Panc1 (cell line): ENCODE results near the gene ZNF791. TPM values are rescaled to one million over a fixed set of nuclear protein-coding genes. Genes with fewer than 3 reads are reported as not detected.
"Not testable (repeated sequence)": the region's sequence is repeated elsewhere in the genome, so short reads cannot be mapped to it uniquely, and the experiment has no call there.

Source experiments
- ATAC-seq: fragments of 200-7000 bp; cut with Tn5 transposase; 2 replicates; pipeline ENCODE4 v1.9.1; 2020; ENCODE audit warnings: mild to moderate bottlenecking, moderate library complexity
- BruUV-seq: library from RNA; stranded (reverse); fragments of 400-500 nt; replicated peaks from 2 replicates; lab custom pipeline; 2021; lab: Mats Ljungman, UMichigan
- CTCF ChIA-PET: fragments of 300-600 bp; sonication (Branson Sonifier 250); formaldehyde crosslinking; loops from one replicate; lab custom pipeline; 2022; ENCODE audit warnings: antibody characterized with exemption; lab: Charles Lee
- POLR2A ChIA-PET: fragments of 300-600 bp; sonication (Branson Sonifier 250); formaldehyde crosslinking; loops from one replicate; lab custom pipeline; 2022; ENCODE audit warnings: antibody characterized with exemption; lab: Charles Lee
- DNase-seq: peaks from one replicate; pipeline ENCODE4 v3.0.0-alpha.2; 2010; ENCODE audit warnings: low read depth, low spot score
- H3K27ac ChIP-seq: 2 replicates; pipeline ENCODE4 v1.5.1; 2011; ENCODE audit warnings: mild to moderate bottlenecking, low read length, inconsistent platforms
- H3K27me3 ChIP-seq: fragments of 200-500 bp; sonication (Bioruptor generic); 2 replicates; pipeline ENCODE4 v1.6.0; 2014; ENCODE audit warnings: low read length, inconsistent platforms; ENCODE audit not compliant: control insufficient read depth, insufficient read depth
- H3K36me3 ChIP-seq: fragments of 200-500 bp; sonication (Bioruptor generic); 2 replicates; pipeline ENCODE4 v1.5.1; 2014; ENCODE audit warnings: inconsistent platforms, mild to moderate bottlenecking, low read length, moderate library complexity; ENCODE audit not compliant: control insufficient read depth, insufficient read depth
- H3K4me1 ChIP-seq: 2 replicates; pipeline ENCODE4 v1.5.1; 2011; ENCODE audit warnings: inconsistent platforms, mild to moderate bottlenecking, low read length, moderate library complexity; ENCODE audit not compliant: control insufficient read depth, insufficient read depth
- H3K4me3 ChIP-seq, 2 experiments: 2 replicates each; pipeline ENCODE4 v1.5.1; 2011 to 2012; ENCODE audit warnings: low read depth in 2 of 2, low read length in 2 of 2, mild to moderate bottlenecking in 2 of 2, inconsistent platforms in 1 of 2, moderate library complexity in 1 of 2
- H3K9me3 ChIP-seq: fragments of 200-500 bp; sonication (Bioruptor generic); 2 replicates; pipeline ENCODE4 v1.5.1; 2014; ENCODE audit warnings: low read depth, mild to moderate bottlenecking, inconsistent platforms, low read length, moderate library complexity; ENCODE audit not compliant: control insufficient read depth, insufficient read depth
- POLR2AphosphoS5 ChIP-seq: IDR thresholded peaks from 2 replicates; pipeline ENCODE4 v1.6.1; 2012; ENCODE audit warnings: mild to moderate bottlenecking, low read depth, low read length, moderate library complexity
- SIN3A ChIP-seq: IDR thresholded peaks from 2 replicates; pipeline ENCODE4 v1.6.1; 2012; ENCODE audit warnings: low read depth, mild to moderate bottlenecking, low read length, moderate library complexity, borderline replicate concordance; ENCODE audit not compliant: insufficient read depth
- TCF7L2 ChIP-seq: IDR thresholded peaks from 2 replicates; pipeline ENCODE4 v1.6.1; 2011; ENCODE audit warnings: mild to moderate bottlenecking, low read depth, low read length, inconsistent platforms
- in situ Hi-C: cut with HindIII; loops from 2 replicates; pipeline ENCODE4 v1.10.0; 2016; ENCODE audit warnings: low sequenced_read_pairs, low pct_unique_long_range_greater_than_20kb
- intact Hi-C: fragments of 100-400 bp; cut with micrococcal nuclease; formaldehyde crosslinking; loops from one replicate; pipeline ENCODE4 v1.10.0; 2022; ENCODE audit not compliant: unreplicated experiment
- total RNA-seq: library from RNA; stranded (reverse); gene quantifications from one replicate; pipeline ENCODE4 v1.2.1, GENCODE V29; 2021; ENCODE audit not compliant: unreplicated experiment
- TF ChIP-seq, protein P1 (sequence below), 2 experiments: IDR thresholded peaks; 2 replicates each; pipeline ENCODE4 v1.6.1; 2011 to 2012; ENCODE audit warnings: low read depth in 2 of 2, control low read depth in 1 of 2, low read length in 1 of 2, mild to moderate bottlenecking in 1 of 2, moderate library complexity in 1 of 2; ENCODE audit not compliant: insufficient read depth in 1 of 2
- TF ChIP-seq, protein P2 (sequence below): fragments of 450-650 bp; IDR thresholded peaks from 2 replicates; pipeline ENCODE4 v1.5.1; 2017; ENCODE audit warnings: mild to moderate bottlenecking

Gene ZNF791
- total RNA-seq, 1 experiment from 2014 or later: 19.0 TPM

DNA sequence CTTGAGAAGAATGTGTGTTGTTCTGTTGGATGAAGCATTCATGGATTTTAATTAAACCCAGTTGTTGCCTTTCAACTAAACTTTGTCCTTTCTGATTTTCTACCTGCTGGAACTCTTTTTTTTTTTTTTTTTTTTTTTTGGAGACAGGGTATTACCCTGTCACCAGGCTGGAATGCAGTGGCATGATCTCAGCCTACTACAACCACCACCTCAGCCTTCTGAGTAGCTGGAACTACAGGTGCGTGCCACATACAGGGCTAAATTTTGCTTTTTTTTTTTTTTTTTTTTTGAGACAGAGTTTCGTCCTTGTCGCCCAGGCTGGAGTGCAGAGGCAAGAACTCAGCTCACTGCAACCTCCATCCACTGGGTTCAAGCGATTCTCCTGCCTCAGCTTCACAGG lies 6.9 kb downstream of the ZNF791 start:
- intact Hi-C loops (no loop called here), in situ Hi-C loops (no loop called here)
- CTCF ChIA-PET: no interaction called here
- no peak overlapping the region for H3K4me3 ChIP-seq
- ATAC-seq: no peak
- DNase-seq: no peak
- H3K27me3 ChIP-seq: no peaks in the 10 kb centered on the region
- no peaks in the 10 kb centered on the region for H3K4me1 ChIP-seq
- POLR2A ChIA-PET: no interaction called here
- BruUV-seq: no TSS peak
- no peak overlapping the region for H3K27ac ChIP-seq
- no peaks in the 10 kb centered on the region for H3K36me3 ChIP-seq
- TF ChIP-seq, protein P1, sequence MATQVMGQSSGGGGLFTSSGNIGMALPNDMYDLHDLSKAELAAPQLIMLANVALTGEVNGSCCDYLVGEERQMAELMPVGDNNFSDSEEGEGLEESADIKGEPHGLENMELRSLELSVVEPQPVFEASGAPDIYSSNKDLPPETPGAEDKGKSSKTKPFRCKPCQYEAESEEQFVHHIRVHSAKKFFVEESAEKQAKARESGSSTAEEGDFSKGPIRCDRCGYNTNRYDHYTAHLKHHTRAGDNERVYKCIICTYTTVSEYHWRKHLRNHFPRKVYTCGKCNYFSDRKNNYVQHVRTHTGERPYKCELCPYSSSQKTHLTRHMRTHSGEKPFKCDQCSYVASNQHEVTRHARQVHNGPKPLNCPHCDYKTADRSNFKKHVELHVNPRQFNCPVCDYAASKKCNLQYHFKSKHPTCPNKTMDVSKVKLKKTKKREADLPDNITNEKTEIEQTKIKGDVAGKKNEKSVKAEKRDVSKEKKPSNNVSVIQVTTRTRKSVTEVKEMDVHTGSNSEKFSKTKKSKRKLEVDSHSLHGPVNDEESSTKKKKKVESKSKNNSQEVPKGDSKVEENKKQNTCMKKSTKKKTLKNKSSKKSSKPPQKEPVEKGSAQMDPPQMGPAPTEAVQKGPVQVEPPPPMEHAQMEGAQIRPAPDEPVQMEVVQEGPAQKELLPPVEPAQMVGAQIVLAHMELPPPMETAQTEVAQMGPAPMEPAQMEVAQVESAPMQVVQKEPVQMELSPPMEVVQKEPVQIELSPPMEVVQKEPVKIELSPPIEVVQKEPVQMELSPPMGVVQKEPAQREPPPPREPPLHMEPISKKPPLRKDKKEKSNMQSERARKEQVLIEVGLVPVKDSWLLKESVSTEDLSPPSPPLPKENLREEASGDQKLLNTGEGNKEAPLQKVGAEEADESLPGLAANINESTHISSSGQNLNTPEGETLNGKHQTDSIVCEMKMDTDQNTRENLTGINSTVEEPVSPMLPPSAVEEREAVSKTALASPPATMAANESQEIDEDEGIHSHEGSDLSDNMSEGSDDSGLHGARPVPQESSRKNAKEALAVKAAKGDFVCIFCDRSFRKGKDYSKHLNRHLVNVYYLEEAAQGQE (IDR thresholded peaks at IDR 0.05; ENCODE audit: insufficient read depth in 1 of 2, low read depth in 2 of 2, low read length in 1 of 2): no peak
- TF ChIP-seq, protein P2, sequence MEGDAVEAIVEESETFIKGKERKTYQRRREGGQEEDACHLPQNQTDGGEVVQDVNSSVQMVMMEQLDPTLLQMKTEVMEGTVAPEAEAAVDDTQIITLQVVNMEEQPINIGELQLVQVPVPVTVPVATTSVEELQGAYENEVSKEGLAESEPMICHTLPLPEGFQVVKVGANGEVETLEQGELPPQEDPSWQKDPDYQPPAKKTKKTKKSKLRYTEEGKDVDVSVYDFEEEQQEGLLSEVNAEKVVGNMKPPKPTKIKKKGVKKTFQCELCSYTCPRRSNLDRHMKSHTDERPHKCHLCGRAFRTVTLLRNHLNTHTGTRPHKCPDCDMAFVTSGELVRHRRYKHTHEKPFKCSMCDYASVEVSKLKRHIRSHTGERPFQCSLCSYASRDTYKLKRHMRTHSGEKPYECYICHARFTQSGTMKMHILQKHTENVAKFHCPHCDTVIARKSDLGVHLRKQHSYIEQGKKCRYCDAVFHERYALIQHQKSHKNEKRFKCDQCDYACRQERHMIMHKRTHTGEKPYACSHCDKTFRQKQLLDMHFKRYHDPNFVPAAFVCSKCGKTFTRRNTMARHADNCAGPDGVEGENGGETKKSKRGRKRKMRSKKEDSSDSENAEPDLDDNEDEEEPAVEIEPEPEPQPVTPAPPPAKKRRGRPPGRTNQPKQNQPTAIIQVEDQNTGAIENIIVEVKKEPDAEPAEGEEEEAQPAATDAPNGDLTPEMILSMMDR: no peak
- no peak for TF ChIP-seq POLR2AphosphoS5
- no peak for TF ChIP-seq TCF7L2
- TF ChIP-seq SIN3A: no peak
- peaks cover 4% of the 10 kb centered on the region; the same call in 1 of the 2 replicates for H3K9me3 ChIP-seq

DNA sequence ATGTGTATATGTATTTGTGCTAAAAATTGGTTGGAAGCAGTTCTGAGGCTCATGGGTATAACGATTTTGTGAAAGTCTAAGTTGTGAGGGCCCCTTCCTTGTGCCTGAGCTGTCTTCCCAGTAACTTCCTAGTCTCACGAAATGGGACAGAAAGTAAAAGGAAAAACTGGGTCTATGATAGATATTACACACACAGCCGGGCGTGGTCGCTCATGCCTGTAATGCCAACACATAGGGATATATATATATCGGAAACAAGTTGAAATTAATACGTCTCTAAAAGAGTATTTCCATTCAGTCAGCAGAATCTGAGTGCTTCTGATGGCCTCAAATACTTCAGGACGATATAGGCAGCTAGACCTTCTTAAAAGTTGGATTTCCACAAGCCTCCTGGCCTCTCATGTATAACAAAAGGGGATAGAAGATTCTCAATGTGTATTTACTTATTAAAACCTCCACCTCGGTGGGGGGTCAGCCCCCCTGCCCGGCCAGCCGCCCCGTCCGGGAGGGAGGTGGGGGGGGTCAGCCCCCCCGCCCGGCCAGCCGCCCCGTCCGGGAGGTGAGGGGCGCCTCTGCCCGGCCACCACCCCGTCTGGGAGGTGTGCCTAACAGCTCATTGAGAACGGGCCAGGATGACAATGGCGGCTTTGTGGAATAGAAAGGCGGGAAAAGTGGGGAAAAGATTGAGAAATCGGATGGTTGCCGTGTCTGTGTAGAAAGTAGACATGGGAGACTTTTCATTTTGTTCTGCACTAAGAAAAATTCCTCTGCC lies 10.7 kb downstream of the ZNF791 start:
- H3K4me1 ChIP-seq, BruUV-seq, CTCF ChIA-PET, intact Hi-C loops, H3K9me3 ChIP-seq, DNase-seq, H3K36me3 ChIP-seq, H3K27me3 ChIP-seq, H3K27ac ChIP-seq, H3K4me3 ChIP-seq, ATAC-seq, POLR2A ChIA-PET, in situ Hi-C loops: not testable (repeated sequence)

DNA sequence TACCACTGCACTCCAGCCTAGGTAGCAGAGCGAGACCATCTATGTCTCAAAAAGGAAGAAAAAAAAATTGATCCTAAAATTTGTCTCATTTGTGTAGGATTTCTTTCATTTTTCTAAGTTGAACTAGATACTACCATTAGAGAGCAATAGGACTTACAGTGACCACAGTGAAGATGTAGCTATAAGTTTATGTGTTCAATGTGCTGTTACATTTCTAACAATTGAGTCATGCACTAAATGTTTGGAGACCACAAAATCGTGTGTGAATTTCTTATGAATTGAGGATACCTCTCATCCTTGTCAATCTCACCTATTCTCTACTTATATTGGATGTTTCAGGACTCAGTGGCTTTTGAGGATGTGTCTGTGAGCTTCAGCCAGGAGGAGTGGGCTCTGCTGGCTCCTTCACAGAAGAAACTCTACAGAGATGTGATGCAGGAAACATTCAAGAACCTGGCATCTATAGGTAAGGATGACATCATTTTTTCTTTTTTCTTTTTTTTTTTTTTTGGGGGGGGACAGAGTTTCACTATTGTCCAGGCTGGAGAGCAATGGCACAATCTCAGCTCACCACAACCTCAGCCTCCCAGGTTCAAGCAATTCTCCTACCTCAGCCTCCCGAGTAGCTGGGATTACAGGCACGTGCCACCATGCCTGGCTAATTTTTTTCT lies 12.8 kb downstream of the ZNF791 start:
- Histone ChIP-seq H3K4me1 (no peaks in the 10 kb centered on the region), H3K4me3 (no peak overlapping the region), H3K27me3 (no peaks in the 10 kb centered on the region), H3K9me3 (peaks cover 17% of the 10 kb centered on the region), H3K27ac (no peak overlapping the region), H3K36me3 (peaks cover 6% of the 10 kb centered on the region; the same call in 1 of the 2 replicates)
- CTCF ChIA-PET: no interaction called here
- no peak for TF ChIP-seq TCF7L2
- POLR2A ChIA-PET: no interaction called here
- ATAC-seq (no peak), DNase-seq (no peak)
- in situ Hi-C loops (no loop called here), intact Hi-C loops (no loop called here)
- BruUV-seq: no TSS peak
